Cardiac muscle cell (in vitro differentiated cells and primary cell): ENCODE measurements around the gene C19orf25. TPM values are rescaled to one million over a fixed set of nuclear protein-coding genes. Genes with fewer than 3 reads are reported as not detected.

Experiments
- DNase-seq, 2 donors: peaks; one replicate each; pipeline versions ENCODE4 v3.0.0 to v3.0.0-alpha.2; 2010 to 2017; ENCODE audit warnings: low read depth in 1 of 2, low spot score in 1 of 2
- H3K27ac ChIP-seq: fragments of 200-600 bp; sonication (generic); 2 replicates; pipeline ENCODE4 v1.5.1; 2016
- H3K27me3 ChIP-seq: fragments of 200-600 bp; sonication (generic); 2 replicates; pipeline ENCODE4 v1.6.0; 2016; ENCODE audit warnings: control low read depth
- H3K36me3 ChIP-seq: fragments of 200-600 bp; sonication (generic); 2 replicates; pipeline ENCODE4 v1.5.1; 2016; ENCODE audit warnings: control low read depth
- H3K4me1 ChIP-seq: fragments of 200-600 bp; sonication (generic); 2 replicates; pipeline ENCODE4 v1.8.1; 2017; ENCODE audit warnings: low read depth, mild to moderate bottlenecking, mixed run types
- H3K4me3 ChIP-seq: fragments of 200-600 bp; sonication (generic); 2 replicates; pipeline ENCODE4 v1.5.1; 2016; ENCODE audit warnings: mild to moderate bottlenecking
- H3K9me3 ChIP-seq: fragments of 200-600 bp; sonication (generic); 2 replicates; pipeline ENCODE4 v1.5.1; 2017; ENCODE audit warnings: low read depth, mild to moderate bottlenecking, control low read depth
- polyA plus RNA-seq: library from polyadenylated mRNA; unstranded; fragments of >200 nt; fragmentation: Nextera tagmentation; extraction: Ambion mirVana; gene quantifications from 2 replicates; pipeline ENCODE4 v1.2.1, GENCODE V29; 2016
- total RNA-seq: library from RNA; depleted of rRNA; stranded (reverse); fragments of >200 nt; gene quantifications from 2 replicates; pipeline ENCODE4 v1.2.3, GENCODE V29; 2016
- TF ChIP-seq, protein P1 (sequence below): IDR thresholded peaks from 2 replicates; pipeline ENCODE4 v1.5.1; 2012; ENCODE audit warnings: low read depth, mild to moderate bottlenecking, low read length

Gene C19orf25
- total and polyA plus RNA-seq, 2 experiments from 2014 or later: 52.4 to 84.9 TPM

DNA sequence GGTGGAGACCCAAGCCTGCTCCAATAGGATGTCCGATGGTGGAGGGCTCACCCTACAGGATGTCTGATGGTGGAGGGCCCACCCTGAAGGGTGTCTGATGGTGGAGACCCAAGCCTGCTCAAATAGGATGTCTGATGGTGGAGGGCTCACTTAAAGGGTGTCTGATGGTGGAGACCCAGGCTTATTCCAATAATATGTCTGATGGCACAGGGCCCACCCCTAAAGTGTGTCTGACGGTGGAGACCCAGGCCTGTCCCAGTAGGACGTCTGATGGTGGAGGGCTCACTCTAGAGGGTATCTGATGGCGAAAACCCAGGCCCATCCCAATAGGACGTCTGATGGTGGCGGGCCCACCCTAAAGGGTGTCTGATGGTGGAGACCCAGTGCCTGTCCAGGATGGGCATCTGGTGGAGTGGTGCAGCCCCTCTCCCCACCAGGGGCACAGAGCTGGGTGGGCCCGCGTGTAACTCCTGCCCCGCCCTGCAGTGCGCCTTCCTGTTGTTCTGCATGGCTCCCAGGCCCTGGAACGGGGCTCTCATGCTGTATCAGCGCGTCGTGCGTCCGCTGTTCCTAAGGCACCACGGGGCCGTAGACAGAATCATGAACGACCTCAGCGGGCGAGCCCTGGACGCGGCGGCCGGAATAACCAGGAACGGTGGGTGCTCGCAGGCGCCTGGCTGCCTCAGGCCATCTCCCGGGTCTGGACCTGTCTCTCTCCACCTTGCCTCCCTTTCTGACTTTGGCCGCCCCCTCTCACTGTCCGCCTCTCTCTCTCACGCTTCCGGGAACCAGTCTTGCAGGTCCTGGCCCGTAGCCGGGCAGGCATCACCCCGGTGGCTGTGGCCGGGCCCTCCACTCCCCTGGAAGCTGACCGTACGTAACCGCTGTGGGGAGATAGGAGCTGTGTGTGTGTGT, 17.0 kb upstream of the C19orf25 start:
- H3K27ac ChIP-seq: no peak overlapping the region
- DNase-seq: no peak
- TF ChIP-seq, protein P1, sequence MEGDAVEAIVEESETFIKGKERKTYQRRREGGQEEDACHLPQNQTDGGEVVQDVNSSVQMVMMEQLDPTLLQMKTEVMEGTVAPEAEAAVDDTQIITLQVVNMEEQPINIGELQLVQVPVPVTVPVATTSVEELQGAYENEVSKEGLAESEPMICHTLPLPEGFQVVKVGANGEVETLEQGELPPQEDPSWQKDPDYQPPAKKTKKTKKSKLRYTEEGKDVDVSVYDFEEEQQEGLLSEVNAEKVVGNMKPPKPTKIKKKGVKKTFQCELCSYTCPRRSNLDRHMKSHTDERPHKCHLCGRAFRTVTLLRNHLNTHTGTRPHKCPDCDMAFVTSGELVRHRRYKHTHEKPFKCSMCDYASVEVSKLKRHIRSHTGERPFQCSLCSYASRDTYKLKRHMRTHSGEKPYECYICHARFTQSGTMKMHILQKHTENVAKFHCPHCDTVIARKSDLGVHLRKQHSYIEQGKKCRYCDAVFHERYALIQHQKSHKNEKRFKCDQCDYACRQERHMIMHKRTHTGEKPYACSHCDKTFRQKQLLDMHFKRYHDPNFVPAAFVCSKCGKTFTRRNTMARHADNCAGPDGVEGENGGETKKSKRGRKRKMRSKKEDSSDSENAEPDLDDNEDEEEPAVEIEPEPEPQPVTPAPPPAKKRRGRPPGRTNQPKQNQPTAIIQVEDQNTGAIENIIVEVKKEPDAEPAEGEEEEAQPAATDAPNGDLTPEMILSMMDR: no peak
- H3K4me1 ChIP-seq: peaks cover 8% of the 10 kb centered on the region
- H3K27me3 ChIP-seq: no peaks in the 10 kb centered on the region
- no peaks in the 10 kb centered on the region for H3K9me3 ChIP-seq
- H3K4me3 ChIP-seq: no peak overlapping the region
- H3K36me3 ChIP-seq: no peaks in the 10 kb centered on the region

DNA sequence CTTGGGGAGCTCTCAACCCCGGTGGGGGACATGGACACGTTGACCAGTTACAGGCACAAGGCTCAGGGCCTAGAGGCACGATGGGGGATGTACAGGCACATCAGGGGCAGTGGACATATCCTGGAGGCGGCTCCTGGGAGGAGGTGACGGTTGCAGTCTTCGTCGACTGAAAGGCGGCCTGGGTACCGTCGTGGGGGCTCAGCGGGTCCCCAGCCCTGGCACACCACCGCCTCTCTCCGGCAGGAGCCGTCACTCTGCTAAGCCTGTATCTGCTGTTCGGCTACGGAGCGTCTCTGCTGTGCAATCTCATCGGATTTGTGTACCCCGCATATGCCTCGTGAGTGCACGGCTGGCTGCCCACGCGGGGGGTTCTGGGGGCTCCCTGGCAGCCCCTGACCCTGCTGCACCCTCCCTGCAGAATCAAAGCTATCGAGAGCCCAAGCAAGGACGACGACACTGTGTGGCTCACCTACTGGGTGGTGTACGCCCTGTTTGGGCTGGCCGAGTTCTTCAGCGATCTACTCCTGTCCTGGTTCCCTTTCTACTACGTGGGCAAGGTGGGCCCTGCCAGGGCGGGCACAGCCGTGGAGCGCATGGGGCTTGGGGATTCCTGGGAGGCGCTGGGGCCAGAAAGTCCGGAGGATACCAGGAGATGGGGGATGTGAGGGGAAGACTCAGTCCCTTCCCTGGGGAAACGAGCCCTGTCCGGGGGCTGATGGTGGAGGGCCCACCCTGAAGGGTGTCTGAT, 16.2 kb upstream of the C19orf25 start:
- H3K4me1 ChIP-seq: peaks cover 8% of the 10 kb centered on the region
- no peak for DNase-seq
- TF ChIP-seq, protein P1: no peak
- H3K36me3 ChIP-seq: no peaks in the 10 kb centered on the region
- no peaks in the 10 kb centered on the region for H3K27me3 ChIP-seq
- H3K27ac ChIP-seq: no peak overlapping the region
- H3K9me3 ChIP-seq: no peaks in the 10 kb centered on the region
- no peak overlapping the region for H3K4me3 ChIP-seq

DNA sequence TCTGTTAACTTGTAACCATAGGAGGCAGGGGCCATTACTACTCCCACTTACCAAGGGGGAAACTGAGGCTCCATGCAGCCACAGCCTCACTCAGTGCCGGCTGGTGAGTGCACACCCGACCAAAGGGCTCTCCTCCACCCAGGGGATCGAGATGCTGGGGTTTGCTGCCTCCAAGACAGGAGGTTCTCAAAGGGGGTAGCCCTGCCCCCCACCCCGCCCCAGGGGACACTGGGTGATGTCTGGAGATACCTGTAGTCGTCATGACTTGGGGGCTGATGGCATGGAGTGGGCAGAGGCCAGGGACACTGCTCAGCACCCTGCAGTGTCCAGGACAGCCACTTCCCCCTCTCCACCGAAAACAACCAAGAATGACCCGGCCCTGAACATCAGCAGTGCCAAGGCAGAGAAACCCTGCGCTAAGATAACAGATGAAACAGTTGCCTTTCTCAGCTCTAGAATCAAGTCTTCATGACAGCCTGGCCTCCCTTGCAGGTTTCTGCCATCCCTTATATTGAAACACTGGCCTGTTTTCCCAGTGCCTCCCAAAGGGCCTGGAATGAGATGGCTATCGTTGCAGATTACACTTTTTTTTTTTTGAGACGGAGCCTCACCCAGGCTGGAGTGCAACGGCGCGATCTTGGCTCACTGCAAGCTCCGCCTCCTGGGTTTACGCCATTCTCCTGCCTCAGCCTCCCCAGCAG, 15.2 kb upstream of the C19orf25 start:
- Histone ChIP-seq H3K4me3 (no peak overlapping the region), H3K27me3 (no peaks in the 10 kb centered on the region), H3K27ac (no peak overlapping the region), H3K9me3 (no peaks in the 10 kb centered on the region), H3K4me1 (peaks cover 8% of the 10 kb centered on the region), H3K36me3 (no peaks in the 10 kb centered on the region)
- TF ChIP-seq, protein P1: no peak
- DNase-seq: no peak

DNA sequence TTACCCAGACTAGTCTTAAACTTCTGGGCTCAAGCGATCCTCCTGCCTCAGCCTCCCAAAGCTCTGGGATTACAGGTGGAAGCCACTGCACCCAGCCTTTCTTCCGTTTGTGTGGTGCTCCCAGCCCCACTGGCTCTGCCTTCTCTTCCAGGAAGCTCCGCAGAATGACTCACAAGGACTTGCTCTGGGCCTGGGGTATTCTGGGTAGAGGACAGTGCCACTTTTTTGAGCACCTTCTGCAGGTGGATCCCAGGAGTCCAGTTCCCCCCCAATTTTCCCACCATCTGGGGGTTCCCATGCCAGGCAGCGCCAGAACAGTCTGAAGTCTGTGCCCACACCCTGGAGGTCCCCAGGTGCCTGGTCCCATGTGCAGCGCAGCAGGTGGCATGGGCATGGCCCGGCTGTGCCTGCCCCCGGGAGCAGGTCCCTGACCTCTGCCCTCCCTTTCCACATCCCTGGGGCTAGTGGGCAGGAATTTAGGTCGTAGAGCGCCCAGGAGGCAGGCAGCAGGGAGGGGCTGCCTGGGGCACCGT, 13.5 kb upstream of the C19orf25 start:
- H3K4me3 ChIP-seq: no peak overlapping the region
- no peaks in the 10 kb centered on the region for H3K36me3 ChIP-seq
- no peaks in the 10 kb centered on the region for H3K9me3 ChIP-seq
- peaks cover 8% of the 10 kb centered on the region for H3K4me1 ChIP-seq
- no peak for DNase-seq
- TF ChIP-seq, protein P1: no peak
- peak overlapping the region; percentile 53 for H3K27ac ChIP-seq
- H3K27me3 ChIP-seq: no peaks in the 10 kb centered on the region

DNA sequence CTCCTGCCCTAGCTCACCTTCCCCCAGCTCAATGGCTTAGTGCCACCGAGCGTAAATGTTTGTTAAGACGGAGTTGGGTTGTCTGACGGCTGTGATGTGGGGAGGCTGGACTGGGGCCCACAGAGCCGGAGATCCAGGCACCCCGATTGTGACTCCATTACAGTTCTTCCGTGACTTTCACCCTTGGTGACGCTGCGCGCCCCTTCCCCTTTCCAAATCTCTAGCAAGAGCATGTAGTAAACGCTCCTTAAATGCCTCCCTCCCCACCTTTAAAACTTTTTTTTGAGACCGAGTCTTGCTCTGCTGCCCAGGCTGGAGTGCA, 12.8 kb upstream of the C19orf25 start:
- Histone ChIP-seq H3K9me3 (no peaks in the 10 kb centered on the region), H3K36me3 (no peaks in the 10 kb centered on the region), H3K4me1 (peaks cover 8% of the 10 kb centered on the region), H3K4me3 (peak overlapping the region; percentile 34), H3K27me3 (no peaks in the 10 kb centered on the region), H3K27ac (no peak overlapping the region)
- no peak for DNase-seq
- TF ChIP-seq, protein P1: no peak
